T-helper 22 cell (primary cell): ENCODE data around the gene P2RY12.

Experiments
- DNase-seq: peaks from one replicate; pipeline ENCODE4 v3.0.0-alpha.2; 2020; ENCODE audit warnings: low read depth

The P2RY12 gene

DNA sequence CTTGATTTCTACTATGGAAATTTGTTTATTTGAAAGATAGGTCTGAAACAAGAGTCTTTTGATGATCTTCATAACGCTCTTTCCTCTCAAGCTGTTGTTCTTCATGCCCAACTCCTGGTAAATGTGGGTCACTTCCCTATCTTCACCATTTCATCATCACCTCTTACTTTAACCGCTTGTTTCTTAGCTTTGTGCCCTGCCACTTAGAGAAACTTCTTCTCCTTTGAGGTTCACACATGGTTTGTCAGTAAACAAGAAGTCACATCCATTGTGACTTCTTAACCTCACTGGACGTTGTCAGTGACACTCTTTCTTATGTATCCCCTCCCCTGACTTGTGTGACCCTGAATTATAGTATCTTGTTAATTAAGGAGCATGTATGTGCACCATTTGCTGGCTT is 38.3 kb downstream of the P2RY12 start:
- DNase-seq = no peak

DNA sequence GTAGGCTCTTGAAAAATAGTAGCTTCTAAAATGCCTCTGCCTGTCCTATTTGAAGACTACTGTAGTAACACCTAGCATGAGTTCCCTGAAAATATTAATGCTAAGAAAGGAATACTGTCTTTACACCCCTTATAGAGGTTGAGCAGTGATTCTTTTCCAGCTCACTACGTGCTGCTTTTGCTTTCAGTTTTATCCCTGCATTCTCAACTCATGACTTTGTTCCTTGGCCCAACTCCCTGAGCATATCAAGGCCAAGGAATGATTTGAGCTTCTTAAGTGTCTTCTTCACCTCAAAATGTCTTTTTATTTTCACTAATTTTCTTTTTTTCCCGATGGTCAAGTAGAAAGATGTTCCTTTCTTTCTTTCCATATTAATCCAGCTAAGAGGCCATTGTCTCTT is 38.7 kb downstream of the P2RY12 start:
- no peak for DNase-seq

DNA sequence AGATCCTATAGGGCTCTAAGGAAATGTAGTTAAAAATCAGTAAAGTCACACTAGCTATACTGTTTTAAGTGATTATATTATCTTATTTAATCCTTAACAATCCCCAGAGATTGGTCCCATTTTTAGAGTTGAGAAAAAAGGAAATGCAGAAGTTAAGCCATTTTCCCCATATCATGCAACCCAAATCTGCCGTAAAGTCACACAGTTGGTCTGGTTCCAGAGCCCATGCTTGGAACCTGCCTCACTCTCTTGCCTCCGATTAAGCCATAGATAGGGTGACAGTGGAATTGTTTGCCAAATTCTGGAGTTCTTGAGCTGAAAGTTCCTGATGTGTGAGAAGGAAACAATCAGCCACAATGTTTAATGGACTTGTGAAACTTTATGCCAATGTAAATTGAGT is 52.9 kb downstream of the P2RY12 start:
- DNase-seq = no peak

DNA sequence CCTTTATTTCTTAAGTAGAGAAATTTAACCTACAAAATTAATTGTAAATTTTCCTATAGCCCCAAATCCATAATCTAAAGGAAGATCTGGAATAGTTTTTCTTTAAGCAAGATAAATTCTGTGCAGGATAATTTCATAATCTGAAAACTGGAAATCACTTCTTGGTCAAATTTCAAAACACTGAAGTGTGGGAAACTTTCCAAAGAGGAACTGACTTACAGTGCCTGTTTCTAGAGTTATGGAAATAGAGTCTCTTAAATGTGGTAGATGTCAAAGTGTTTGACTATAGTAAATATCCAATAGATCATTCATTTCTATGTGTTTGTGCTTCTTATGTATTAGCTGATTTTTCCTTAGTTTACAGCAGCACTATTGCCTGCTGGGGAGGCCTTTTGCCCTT is 53.7 kb downstream of the P2RY12 start:
- DNase-seq = no peak

DNA sequence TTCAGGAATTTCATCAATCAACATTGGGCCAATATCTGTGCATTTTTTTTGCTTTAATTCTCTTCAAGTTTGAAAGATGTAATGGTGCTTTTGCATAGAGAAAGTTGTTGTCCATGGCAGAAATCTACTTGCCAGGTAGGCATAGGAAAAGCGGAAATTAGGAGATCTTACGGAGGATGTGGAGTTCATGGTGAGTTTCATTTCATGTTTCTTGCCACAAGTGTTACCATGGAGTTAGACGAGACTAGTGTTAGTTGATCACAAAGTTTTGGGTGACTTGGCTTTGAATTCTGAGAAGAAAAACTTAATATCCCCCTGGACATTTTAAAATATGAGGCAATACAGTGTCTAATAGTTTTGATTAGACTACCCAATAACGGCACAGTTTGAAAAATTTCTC is 54.2 kb downstream of the P2RY12 start:
- no peak for DNase-seq

DNA sequence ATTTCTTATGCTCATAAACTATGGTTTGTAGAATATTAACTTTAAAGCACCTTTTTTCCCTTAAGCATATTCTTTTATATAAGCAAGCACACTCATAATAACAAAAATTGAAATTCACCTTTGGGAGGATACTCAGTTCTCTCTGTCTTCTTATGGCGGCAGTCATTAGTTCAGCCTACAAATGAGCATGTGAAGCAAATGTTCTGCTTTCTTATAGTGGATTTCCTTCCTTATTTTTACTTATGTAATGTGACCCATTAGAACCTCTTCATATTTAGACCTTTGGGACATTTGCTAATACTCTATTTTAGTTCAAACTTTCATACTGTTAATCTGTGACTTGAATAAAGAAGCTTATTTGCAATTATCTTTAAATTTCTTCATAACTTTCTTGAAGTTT is 55.2 kb downstream of the P2RY12 start, which contains the start of gene P2RY13:
P2RY13 (minus strand) TSS at position 187 of the 400 bp plus-strand sequence; CDS start at position 166, 21 bp downstream.
- DNase-seq = no peak

DNA sequence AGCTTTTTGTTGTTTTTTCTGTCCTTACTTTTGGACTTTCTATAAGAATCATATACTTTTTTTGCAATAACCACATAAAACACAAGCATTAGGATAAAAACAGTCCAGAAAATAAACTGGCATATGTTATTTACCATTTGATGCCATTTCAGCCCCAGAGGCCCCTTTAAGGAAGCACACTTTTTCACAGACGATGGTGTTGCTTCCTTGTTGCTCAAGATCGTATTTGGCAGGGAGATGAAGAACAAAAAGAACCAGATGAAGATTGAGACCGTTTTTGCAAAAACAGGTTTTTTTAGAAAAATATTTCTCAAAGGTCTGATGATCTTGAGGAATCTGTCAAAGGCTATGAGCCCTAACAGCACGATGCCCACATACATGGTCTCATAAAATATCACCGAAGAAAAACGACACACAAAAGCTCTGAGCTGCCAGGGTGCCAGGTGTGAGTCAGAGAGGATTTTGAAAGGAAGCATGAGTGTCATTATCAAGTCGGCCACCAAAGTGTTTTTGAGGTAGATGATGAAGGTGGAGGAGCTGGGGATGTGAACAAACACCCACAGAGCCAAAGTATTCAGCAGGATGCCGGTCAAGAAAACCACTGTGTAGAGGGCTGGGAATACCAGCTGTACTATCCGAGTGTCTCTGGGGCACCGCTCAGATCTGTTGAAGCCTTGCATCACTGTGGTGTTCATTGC is 56.1 kb downstream of the P2RY12 start:
- DNase-seq = no peak

DNA sequence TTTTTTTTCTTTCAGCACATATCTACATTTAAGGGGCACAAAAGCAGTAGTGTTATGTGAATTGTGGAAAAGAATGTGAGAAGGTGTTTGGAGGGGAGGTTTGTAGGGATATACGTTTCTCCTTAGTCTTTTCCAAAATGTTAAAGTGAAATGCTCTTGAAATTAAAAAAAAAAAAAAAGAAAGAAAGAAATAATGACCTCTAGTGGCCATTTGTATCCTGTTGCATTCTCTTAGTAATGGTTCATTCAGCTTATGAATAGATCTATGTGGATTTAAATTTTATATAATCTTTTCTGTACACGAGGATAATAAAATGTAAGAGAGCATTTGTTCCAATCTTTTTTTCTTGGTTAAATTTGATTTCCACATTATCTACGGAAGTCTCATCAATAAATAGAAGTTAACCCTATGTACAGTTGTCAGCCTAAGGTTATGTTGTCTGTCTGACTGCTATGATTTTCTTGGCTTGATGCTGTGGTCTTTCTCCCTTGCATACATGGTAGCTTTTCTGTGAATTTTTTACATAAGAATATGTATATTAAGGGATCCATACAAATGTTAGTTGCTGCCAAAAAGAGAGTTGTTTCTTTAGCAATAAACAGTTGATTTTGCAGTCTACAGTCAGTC is 56.9 kb downstream of the P2RY12 start:
- no peak for DNase-seq

DNA sequence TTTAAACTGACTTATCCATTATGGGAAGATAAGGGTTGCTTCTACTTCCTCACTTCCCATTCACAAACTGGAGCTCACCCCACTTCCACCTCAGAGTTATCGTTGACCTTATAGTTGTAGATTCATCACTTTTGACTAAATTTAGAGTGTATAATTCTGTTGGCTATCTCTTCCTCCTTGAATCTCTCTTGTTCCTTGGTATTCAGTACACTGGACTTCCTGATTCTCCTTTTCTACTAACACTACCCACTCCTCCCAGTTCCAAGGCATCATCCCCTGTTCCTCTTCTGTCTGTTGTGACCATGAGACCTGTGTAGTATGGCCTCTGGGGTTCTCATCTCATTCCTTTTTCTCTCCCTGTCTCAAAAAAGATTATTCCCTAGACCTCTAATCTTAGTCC is 62.0 kb downstream of the P2RY12 start:
- no peak for DNase-seq

DNA sequence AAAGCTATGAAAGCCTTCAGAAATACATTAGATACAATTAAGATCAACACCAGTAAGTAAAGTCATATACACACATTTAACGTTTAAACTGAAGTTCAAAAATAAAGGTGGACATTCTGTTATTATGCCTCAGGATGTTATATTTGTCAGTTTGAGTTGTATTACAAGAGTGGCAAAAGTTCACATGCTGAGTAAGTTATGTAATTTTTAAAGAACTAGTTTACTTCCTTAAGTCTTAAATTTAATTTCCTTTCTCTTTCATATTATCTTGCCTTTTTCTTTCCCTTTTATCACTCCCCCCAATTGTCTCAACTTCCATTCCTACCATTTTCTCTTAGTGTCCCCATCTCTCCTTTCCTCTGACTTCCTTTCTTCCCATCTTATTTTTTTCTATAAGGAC is 63.0 kb downstream of the P2RY12 start:
- DNase-seq = no peak

DNA sequence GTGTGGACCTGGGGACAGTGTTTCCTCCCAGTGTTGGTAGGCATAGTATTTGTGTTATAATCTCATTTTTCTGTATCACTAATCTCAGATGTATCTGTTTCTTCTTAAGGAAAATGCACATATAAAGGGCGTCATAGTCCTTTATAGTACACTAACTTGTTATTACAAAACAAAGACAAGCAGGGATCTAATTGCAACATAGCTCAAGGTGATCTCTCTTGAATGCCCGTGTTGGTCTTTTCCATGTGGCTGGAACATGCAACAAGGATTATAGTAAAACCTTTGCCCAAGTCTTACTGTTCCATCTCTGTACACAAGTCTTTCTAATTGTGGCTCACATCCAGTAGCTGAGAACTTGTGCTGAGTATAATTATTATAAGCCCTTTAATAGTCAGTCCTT is 64.4 kb downstream of the P2RY12 start:
- no peak for DNase-seq

DNA sequence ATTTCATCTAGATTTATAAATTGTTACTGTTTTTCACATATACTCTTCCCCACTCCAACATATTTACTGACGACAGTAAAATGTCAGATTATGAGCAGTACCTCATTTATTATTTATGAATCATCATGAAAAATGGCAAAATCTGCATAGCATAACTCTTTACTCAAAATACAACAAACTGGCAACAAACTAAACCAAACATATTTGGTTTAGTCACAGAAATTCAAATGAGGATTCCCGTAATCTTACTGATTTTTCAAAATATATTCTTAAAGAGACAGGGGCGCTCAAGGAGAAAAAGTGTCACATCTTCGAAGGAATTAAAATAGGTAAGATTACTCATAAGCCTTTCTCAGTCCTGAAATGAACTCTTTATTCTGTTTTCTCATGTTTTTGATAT is 64.9 kb downstream of the P2RY12 start:
- DNase-seq = no peak

DNA sequence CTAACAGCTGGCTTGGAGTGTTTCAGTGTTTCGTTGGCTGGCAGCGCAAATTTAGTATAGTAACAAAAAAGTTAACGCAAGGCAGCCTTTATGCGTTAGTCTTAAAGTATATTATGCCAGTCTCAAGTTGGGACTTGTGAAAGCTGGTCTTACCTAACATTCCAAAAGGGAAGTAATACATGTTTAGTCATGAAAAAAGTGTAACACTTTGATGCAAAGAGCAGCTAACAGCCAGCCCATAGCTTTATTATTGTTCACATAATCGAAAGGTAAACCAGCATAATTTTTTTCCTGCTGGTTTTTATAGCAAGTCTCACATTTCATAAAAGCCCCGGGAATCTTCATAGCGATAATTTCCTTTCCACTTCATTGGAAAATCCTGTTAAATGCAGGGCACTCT is 65.6 kb downstream of the P2RY12 start:
- DNase-seq = no peak

DNA sequence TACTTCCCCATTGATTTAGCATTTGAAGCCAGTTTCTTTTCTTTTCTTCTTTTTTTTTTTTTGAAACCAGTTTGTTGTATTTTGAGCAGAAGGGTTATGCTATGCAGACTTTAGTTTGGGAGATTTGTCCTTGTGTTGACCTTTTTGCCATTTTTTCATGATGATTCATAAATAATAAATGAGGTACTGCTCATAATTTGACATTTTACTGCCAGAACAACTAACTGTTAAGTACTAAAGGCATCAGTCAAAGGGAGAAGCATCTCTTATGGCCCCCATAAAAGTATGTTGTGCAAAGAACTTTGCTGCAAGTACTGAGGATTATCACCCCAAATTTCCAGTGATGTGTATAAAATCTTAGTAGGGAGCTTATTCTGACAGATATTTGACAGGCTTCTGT is 66.2 kb downstream of the P2RY12 start:
- no peak for DNase-seq

DNA sequence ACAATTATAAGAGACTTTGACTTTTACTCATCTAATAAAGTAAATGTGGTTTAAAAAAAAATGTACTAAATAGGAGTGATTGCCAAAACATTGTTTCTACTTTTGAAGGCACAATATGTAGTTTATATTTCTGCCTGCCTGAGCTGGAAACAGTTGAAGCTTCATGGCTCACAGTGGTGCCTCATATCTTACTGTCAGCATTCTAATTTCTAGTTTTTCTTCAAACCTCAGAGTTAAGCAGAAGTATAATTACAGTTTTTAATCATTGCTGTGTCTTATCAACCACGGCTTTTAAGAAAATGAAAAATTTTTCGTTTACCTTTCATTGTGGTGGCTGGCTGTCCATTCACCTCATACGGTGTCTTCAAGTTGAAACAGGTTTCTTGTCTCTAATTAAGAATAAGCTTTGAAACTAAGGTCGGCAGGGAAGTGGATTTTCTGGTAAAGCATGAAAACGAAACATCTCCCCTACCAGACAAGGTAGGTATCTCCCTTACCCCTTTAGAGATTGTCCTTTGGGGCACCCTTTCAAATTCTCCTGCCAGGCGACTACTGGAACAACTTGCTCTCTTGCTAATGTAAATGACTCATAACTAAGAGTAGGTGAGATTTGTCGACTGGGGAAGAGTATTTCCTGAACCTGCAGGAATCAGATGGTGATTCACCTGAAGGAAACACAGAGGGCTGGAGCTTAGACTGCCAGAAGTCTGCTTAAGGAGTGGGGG is 68.1 kb downstream of the P2RY12 start, which contains the start of gene GPR87:
GPR87 (minus strand) TSS at position 554 of the 725 bp plus-strand sequence. CDS start 16,720 bp downstream, outside the sequence.
- DNase-seq = no peak

DNA sequence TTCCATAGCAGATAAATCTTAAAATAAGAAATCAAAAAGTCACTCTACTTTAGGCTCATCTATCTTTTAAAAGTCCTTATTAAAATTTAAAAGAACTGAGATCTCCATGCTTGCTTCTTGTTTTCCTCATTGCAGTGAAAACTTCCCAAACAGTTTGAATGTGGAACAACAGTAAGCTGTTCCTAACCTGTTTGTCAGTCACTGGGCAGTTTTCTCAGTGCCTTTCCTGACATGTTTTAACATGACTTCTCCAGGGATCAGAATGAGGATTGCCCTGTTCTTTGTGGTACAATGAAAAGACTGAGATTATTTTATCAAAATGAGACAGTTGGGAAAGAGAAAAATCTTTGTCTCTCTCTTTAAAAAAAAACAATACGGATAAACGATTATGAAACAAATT is 68.7 kb downstream of the P2RY12 start:
- no peak for DNase-seq

DNA sequence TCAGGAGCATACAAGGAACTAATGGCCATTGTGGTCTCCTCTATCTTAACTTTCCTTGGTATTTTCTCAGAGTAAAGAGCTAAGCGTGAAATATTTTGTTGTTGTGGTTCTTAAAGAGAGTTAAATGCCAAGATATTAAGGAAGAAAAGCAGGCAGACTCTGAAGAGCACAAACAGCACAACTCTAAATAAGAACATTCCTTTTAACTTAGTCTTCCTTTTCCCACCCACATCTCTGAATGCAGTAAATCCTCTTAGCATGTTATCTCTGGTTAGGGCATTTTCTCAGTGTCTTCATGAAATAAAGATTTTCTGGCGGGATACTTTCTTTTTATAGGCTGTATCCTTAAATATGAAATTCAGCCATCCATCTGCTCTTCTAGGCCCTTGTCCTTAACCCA is 69.4 kb downstream of the P2RY12 start:
- DNase-seq = no peak

DNA sequence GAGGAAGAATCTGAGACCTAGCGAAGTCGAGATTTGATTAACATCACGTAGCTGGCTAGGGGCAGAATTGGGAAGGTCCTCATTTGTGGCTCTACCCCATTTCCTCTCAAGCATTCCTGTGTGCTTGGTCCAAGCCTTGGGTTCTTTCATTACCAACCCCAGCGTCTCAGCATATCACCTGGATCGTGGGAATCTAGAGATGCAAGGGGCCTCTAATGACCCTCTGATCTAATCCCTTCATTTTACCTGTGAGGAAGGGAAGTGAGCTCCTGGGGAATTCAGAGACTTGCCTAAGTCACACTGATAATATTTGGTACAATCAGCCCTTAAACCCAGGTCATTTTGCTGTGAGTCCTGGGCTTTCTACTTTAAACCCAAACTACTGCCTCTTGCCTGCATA is 70.0 kb downstream of the P2RY12 start:
- DNase-seq = no peak

DNA sequence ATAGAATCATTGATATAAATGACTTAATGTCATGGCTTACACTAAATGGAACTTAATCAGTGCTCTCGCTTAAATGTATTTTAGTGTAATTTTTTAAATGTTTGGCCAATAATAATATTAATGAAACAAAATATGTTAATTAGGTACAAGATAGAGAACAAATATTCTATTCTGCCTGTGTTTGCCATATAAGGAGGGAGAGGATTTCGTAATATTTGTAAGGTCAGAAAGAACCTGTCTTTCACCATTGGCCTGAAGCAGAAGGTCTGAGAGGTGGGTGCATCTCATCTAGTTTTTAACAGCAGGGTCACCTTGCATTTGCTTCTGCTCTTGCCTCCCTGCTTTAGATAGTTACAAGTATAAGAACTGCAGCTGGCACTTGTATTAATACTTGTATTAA is 70.4 kb downstream of the P2RY12 start:
- DNase-seq = no peak

DNA sequence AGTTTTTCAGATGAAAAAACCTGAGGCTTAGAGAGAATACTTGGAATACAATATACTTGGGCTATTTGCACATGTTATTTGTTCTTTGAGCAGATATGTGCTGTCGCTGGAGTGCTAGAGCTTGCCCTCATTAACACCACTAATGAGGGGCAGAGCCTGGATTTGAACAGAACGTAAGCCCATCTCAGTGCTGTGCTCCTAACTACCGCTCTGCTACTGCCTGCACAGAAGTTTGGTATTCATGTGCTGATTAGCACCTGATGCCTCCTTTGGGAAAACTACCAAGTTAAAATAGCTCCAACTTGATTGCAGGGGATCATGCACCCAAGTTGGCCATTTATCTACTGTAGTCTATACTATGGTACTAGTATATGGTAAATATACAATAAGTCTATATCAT is 71.6 kb downstream of the P2RY12 start:
- no peak for DNase-seq

DNA sequence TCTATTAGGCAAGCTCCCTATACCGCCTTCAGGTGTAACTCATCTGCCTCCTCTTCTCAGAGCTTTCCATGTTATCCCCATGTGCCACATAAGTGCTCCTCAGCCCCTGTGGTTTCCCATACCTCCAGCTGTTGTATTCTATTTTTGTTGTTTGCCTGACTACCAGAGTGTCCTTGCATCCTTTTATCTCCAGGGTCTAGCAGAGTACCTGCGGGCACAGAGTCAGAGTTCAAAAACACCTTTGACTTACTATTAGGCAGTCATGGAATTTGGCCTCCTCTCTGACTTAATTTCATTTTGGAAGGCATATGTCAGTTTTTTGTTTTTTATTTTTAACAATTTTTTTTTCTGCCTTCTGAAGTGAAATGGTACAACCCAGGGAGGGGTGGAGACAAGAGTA is 75.0 kb downstream of the P2RY12 start:
- DNase-seq = no peak

DNA sequence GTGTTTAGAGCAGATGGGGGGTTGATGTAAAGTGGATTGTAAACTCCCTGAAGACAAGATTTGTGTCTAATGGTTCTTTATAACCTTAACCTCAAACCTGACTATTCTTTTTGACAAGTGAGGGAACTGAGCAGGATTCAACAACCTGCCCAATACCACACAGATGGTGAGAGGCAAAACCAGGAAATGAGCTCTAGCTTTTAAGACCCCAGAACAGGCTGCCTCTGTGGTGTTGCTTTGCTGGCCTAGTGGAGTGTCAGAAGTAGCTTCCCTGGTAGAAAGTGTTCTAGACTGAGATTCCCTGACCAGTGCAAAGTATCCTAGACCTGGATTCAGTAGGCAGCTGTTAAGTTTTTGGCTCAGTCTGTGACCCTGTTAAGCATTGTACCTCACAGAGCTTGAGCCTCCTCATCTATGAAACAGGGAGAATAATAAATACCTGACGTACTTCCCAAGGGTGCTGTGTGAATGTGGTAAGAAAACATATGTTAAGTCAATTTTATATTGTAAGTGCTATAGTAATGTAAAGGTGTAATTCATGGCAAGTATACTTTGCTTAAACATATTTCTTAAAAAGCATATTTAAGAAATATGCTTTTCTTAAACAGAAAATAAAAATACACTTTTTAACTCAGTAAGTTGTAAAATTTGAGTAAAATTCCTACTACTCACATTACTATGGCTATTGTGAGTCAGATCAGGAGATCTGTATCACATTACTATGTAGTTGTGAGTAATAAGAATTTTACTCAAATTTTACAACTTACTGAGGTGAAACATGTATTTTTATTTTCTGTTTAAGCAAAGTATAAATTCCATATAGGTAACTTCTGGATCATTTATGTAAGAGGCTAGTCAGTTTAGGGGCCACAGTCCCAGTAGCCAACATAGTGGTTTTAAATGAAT is 76.7 kb downstream of the P2RY12 start:
- DNase-seq = no peak
